ENCODE measurements around the gene ZBTB42.

The ZBTB42 gene

DNA sequence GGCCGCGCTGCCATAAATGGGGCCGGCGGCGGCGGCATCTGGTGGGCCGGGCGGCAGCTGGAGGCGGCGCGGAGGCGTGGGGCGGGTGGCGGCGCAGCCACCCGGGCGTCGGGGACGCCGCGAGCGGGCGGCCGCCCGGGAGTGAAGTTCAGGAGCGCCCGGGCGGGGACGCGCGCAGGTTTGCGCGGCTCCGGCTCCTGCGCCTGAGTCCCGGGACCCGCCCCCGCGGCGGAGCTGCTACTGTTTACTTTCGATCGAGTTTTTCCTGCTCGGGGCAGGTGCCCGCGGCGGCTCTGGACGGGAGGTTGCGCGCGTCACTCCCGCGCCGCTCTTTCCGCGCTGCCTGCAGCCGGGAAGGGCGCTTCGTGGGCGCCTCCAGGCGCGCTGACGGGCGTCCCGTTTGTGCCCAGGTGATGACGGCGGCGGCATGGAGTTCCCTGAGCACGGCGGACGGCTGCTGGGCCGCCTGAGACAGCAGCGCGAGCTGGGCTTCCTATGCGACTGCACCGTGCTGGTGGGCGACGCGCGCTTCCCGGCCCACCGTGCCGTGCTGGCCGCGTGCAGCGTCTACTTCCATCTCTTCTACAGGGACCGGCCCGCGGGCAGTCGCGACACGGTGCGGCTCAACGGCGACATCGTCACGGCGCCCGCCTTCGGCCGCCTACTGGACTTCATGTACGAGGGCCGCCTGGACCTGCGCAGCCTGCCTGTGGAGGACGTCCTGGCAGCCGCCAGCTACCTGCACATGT lies at the start of gene ZBTB42:
TSS of gene ZBTB42 (plus strand) at position 331 of the 749 bp plus-strand sequence. CDS start at position 428, 97 bp downstream.
- DNase-seq (ENCODE audit: low read depth), result peak; percentile 48

GRCh38 chr14:104751539-104752422 lies 49.1 kb upstream of the ZBTB42 start:
- no peak for DNase-seq (ENCODE audit: low read depth)

GRCh38 chr14:104752423-104752734 lies 48.5 kb upstream of the ZBTB42 start:
- no peak for DNase-seq (ENCODE audit: low read depth)

DNA sequence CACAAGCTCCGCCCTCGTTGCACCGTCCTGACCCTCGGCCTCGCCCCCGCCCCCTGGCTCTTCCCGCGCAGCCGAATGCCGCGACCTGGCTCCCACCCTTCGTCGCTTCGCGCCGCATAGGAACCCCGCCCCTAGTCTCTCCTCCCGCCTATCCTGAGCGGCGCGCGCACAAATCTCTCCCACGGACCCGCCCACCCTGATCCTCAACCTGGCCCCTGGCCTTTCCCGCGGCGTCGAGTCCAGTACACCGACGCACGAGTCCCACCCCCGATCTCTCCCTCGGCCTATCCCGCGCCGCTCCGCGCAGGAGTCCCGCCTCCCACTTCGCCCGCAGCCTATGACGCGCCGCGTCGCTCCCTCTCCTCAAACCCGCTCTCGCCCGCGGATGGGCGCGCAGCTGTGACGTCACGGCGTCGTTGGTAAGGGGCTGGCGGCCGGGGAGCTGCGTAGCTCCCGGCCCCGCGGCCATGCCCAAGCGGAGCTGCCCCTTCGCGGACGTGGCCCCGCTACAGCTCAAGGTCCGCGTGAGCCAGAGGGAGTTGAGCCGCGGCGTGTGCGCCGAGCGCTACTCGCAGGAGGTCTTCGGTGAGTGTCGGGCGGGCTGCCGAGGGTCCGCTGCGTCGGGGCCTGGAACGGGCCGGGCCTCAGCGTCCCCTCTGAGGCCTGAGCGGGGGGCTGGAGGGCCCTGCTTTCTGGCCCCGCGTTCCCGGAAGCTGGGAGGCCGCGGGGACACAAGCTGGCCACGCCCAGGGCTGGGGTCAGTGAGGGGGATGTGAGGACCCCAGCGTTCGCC lies 48.0 kb upstream of the ZBTB42 start, which contains the start of gene SIVA1:
TSS of gene SIVA1 (plus strand) at position 413 of the 793 bp plus-strand sequence. CDS start at position 468, 55 bp downstream.
- peak; percentile 99 for DNase-seq (ENCODE audit: low read depth)

DNA sequence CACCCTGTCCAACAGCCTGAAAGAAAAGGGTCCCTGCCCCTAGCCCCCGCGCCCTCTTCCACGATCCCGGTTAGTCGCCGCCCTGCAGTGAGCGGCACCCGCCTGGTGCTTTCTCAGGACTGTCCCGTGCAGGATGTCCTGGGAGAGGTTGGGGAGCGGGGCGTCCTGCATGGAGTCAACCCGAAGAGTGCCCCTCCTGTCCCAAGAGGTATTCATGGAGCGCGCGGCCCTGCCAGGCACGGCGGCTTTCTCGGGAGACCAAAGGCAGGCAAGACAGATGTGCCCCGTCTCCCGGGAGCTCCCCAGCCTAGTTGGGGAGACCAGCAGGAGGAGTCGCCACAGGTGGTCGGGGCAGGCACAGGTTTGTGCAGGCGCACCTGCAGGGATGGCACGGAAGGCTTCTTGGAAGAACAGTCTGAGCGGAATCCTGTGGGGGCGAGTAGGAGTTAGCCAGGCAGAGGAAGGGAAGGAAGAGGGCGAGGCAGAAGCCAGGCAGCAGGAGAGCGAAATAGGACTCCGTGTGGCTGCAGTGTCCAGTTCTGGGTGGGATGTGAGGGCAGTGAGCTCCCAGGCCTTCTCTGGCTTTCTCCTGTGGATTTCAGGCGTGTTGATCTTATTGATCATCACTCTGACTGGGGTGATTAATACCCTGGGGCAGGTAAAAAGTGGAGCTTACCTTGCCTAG lies 47.2 kb upstream of the ZBTB42 start:
- DNase-seq (ENCODE audit: low read depth), result no peak

DNA sequence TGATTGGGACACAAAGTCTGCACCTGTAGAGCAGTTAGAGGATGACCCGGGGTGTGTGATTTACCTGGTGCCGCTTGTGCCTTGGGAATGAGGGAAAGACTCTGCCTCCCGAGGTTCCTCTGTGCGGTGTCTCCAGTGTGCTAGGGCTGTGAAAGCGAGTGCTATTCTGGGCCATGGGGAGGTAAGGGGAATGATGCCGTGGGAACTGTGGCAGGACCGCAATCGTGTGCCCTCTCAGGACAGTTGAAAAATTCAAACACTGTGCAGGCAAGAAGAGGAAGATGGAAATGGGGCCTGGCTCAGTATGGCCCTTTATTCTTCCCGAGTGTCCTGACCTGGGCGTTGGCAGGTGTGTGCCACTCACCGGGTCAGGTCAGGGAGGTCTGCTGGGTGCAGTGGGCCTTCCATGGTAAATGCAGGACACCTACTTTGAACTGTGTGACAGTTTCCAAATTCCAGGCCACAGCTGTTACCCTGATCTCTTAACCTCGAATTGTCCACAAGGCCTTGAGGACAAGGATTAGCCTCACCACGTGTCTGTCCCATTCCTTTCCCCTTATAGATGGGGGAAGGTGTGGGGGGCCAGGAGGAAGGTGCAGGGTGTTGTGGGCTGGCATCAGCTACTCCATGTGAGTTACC lies 46.6 kb upstream of the ZBTB42 start:
- DNase-seq (ENCODE audit: low read depth), result no peak

GRCh38 chr14:104755621-104756020 lies 45.3 kb upstream of the ZBTB42 start:
- DNase-seq (ENCODE audit: low read depth), result no peak

GRCh38 chr14:104756477-104757237 lies 44.2 kb upstream of the ZBTB42 start:
- no peak for DNase-seq (ENCODE audit: low read depth)

- no peak for DNase-seq (ENCODE audit: low read depth)
Measured at GRCh38 chr14:104757238-104757585, 43.7 kb upstream of the ZBTB42 start.

DNA sequence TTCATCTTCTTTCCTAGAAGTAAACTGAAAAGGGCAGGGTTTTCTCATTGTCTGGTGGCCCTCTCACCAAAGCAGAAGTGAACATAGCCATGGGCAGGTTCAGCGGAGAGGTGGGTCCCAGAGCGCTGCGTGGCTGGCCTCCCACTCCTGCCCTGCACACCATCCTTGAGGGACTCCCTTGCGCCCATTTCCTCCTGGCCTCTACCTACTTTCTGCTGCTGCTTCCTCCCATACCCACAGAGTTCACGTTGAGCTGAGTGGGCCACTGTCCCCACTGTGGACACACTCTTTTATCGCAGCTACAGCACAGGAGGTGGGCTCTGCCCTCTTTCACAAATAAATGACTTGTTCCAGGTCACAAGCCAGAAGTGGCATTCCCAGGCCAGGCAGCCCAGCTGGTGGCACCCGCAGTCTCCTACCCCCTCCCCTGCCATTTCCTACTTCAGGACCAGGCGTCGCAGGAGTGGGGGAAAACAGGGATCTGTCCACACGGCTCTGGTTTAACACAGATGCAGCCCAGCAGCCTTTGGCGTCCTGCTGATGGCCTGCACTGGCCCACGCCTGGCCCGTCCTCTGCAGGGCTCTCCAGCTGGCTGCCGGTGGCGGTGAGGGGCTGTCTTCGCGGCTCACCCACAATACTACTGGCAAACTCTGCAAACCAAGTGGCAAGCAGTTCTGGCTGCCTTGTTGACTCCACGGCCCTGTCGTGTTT lies 43.1 kb upstream of the ZBTB42 start:
- no peak for DNase-seq (ENCODE audit: low read depth)

GRCh38 chr14:104758981-104759969 lies 41.6 kb upstream of the ZBTB42 start:
- DNase-seq (ENCODE audit: low read depth), result no peak

DNA sequence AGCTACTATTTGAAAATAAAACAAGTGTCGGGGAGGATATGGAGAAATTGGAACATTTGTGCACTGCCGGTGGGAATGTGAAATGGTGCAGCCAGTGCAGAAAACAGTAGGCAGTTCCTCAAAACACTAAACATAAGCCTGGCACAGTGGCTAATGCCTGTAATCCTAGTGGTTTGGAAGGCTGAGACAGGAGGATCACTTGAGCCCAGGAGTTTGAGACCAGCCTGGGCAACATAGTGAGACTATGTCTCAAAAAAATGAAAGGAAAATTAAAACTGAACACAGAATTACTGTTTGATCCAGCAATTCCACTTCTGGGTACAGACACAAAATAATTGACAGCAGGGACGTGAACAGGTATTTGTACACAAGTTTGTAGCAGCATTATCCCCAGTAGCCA lies 35.4 kb upstream of the ZBTB42 start:
- DNase-seq (ENCODE audit: low read depth), result no peak

GRCh38 chr14:104766256-104766862 lies 34.5 kb upstream of the ZBTB42 start:
- no peak for DNase-seq (ENCODE audit: low read depth)

GRCh38 chr14:104766863-104767633 lies 33.9 kb upstream of the ZBTB42 start:
- no peak for DNase-seq (ENCODE audit: low read depth)

DNA sequence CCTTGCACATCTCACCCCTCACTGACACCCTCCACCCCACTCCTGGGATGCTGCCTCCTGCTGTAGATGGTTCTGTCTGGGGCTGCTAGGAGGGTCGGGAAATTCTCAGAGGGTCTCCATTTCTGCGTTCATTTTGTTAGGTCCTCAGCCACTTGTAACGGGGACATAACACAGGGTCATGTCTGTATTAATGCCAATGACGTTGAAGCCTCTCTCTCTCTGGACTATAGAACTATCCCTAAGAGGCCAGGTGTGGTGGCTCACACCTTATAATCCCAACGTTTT lies 33.3 kb upstream of the ZBTB42 start:
- no peak for DNase-seq (ENCODE audit: low read depth)

DNA sequence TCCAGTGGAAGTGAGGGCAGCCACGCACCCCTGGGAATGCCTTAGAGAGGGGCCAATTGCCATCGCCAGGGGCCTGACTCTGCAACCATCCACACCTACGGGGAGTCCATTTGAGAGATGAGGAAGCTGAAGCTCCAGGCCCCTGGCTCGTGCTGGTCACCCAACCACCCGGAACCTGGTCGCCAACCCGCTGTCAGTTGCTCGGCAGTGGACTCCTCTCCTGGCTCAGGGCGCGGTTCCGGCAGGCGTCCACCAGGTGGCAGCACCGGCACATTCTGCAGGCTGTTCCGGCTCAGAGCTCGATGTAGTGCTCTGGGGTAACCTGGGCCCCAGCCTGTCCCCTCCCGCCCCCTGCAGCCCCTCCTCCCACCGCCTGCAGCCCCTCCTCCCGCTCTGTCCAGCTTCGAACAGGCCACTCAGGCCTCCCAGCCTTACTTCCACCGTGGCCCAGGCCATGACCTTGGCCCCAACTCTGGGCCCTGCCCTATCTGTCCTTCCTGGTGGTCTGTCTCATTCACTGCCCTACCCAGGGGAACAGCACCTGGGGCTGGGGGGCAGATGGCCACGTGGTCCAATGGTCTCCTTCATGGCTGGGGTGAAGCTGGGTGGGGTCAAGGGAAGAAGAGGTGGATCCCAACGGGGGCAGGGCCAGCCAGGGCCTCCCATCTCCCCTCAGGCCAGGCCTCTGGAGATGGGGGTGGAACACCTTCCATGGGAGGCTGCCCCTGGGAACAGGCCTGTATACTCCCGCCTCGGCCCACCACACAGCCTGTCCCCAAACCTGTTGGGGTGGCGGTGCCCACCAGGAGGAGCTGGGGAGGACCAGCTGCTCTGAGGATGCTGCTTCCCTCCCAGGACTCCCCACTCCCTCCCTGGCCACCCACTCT lies 32.2 kb upstream of the ZBTB42 start:
- peak; percentile 64 for DNase-seq (ENCODE audit: low read depth)

Measured in amniotic epithelial cell (primary cell).